Central memory CD4-positive, alpha-beta T cell (primary cell): ENCODE measurements around the gene MPRIP.

Source experiments
- DNase-seq: peaks from one replicate; pipeline ENCODE4 v3.0.0; 2022

Gene MPRIP

GRCh38 chr17:17073581-17074403 lies 31.5 kb downstream of the MPRIP start:
- no peak for DNase-seq

- peak; percentile 11 for DNase-seq
Measured at GRCh38 chr17:17075125-17075781, 33.0 kb downstream of the MPRIP start.

GRCh38 chr17:17076066-17076465 lies 33.8 kb downstream of the MPRIP start:
- no peak for DNase-seq

GRCh38 chr17:17077101-17077500 lies 34.8 kb downstream of the MPRIP start:
- DNase-seq, result no peak

GRCh38 chr17:17077861-17078732 lies 35.8 kb downstream of the MPRIP start:
- DNase-seq, result no peak

- no peak for DNase-seq
Measured at GRCh38 chr17:17078832-17079231, 36.6 kb downstream of the MPRIP start.

- no peak for DNase-seq
Measured at GRCh38 chr17:17079336-17079735, 37.1 kb downstream of the MPRIP start.

- no peak for DNase-seq
Measured at GRCh38 chr17:17079761-17080160, 37.5 kb downstream of the MPRIP start.

- no peak for DNase-seq
Measured at GRCh38 chr17:17080181-17080631, 37.9 kb downstream of the MPRIP start.

- no peak for DNase-seq
Measured at GRCh38 chr17:17080781-17081180, 38.5 kb downstream of the MPRIP start.

GRCh38 chr17:17081304-17081940 lies 39.2 kb downstream of the MPRIP start:
- DNase-seq, result no peak

- DNase-seq, result no peak
Measured at GRCh38 chr17:17082878-17083277, 40.6 kb downstream of the MPRIP start.

- no peak for DNase-seq
Measured at GRCh38 chr17:17084317-17084835, 42.1 kb downstream of the MPRIP start.

- no peak for DNase-seq
Measured at GRCh38 chr17:17084941-17085340, 42.7 kb downstream of the MPRIP start.

- DNase-seq, result no peak
Measured at GRCh38 chr17:17086585-17086984, 44.3 kb downstream of the MPRIP start.

GRCh38 chr17:17087424-17088015 lies 45.3 kb downstream of the MPRIP start:
- DNase-seq, result no peak

GRCh38 chr17:17088086-17088485 lies 45.8 kb downstream of the MPRIP start:
- DNase-seq, result no peak

GRCh38 chr17:17088541-17089525 lies 46.6 kb downstream of the MPRIP start:
- no peak for DNase-seq

GRCh38 chr17:17089796-17090641 lies 47.8 kb downstream of the MPRIP start:
- DNase-seq, result no peak

GRCh38 chr17:17090642-17091103 lies 48.4 kb downstream of the MPRIP start:
- no peak for DNase-seq
